Liver (tissue), 9 donors: ENCODE measurements around the gene MAST2. TPM values are rescaled to one million over a fixed set of nuclear protein-coding genes. Genes with fewer than 3 reads are reported as not detected.

Experiments used
- DNase-seq: peaks from one replicate; pipeline ENCODE4 v3.0.0-alpha.2; 2017; ENCODE audit warnings: low spot score
- H3K27ac ChIP-seq, 2 donors: one replicate each; pipeline ENCODE4 v1.7.0; 2013; ENCODE audit warnings: inconsistent platforms in 2 of 2, low read length in 2 of 2, control low read depth in 1 of 2, low read depth in 1 of 2, mild to moderate bottlenecking in 1 of 2
- H3K27me3 ChIP-seq, 4 donors: one replicate each; pipeline versions ENCODE4 v1.6.1 to v1.7.0; 2013; ENCODE audit warnings: low read length in 3 of 4, inconsistent platforms in 1 of 4, mild to moderate bottlenecking in 1 of 4, moderate library complexity in 1 of 4; ENCODE audit not compliant: control insufficient read depth in 4 of 4, insufficient read depth in 4 of 4
- H3K36me3 ChIP-seq, 4 donors: one replicate each; pipeline versions ENCODE4 v1.6.1 to v1.7.0; 2013; ENCODE audit warnings: low read length in 3 of 4, mild to moderate bottlenecking in 3 of 4, low read depth in 1 of 4, moderate library complexity in 1 of 4; ENCODE audit not compliant: control insufficient read depth in 4 of 4, insufficient read depth in 3 of 4
- H3K4me1 ChIP-seq, 4 donors: one replicate each; pipeline versions ENCODE4 v1.6.1 to v1.7.0; 2013; ENCODE audit warnings: low read length in 3 of 4, mild to moderate bottlenecking in 3 of 4, moderate library complexity in 1 of 4; ENCODE audit not compliant: control insufficient read depth in 4 of 4, insufficient read depth in 4 of 4
- H3K4me3 ChIP-seq, 3 donors: one replicate each; pipeline versions ENCODE4 v1.6.1 to v1.7.0; 2013; ENCODE audit warnings: low read length in 3 of 3, control low read depth in 1 of 3, low read depth in 1 of 3, mild to moderate bottlenecking in 1 of 3
- H3K9ac ChIP-seq, 2 donors: one replicate each; pipeline ENCODE4 v1.7.0; 2013; ENCODE audit warnings: low read length in 2 of 2, mild to moderate bottlenecking in 2 of 2, moderate library complexity in 2 of 2, control low read depth in 1 of 2, low read depth in 1 of 2
- H3K9me3 ChIP-seq, 4 donors: one replicate each; pipeline versions ENCODE4 v1.6.1 to v1.7.0; 2013; ENCODE audit warnings: low read length in 3 of 4; ENCODE audit not compliant: control insufficient read depth in 4 of 4
- FOXA1 ChIP-seq: IDR thresholded peaks from 2 replicates; pipeline ENCODE4 v1.6.1; 2016; ENCODE audit warnings: antibody characterized with exemption
- FOXA2 ChIP-seq: IDR thresholded peaks from 2 replicates; pipeline ENCODE4 v1.6.1; 2016; ENCODE audit warnings: antibody characterized with exemption
- GABPA ChIP-seq, 2 donors: IDR thresholded peaks in 1 of 2; conservative IDR thresholded peaks in 1 of 2; 2 replicates each; pipeline ENCODE4 v1.6.1; 2016; ENCODE audit warnings: antibody characterized with exemption in 2 of 2, mild to moderate bottlenecking in 1 of 2, moderate library complexity in 1 of 2
- HNF4A ChIP-seq, 2 donors: conservative IDR thresholded peaks; 2 replicates each; pipeline ENCODE4 v1.6.1; 2016; ENCODE audit warnings: antibody characterized with exemption in 2 of 2, mild to moderate bottlenecking in 2 of 2
- HNF4G ChIP-seq: IDR thresholded peaks from 2 replicates; pipeline ENCODE4 v1.6.1; 2016; ENCODE audit warnings: antibody characterized with exemption
- JUND ChIP-seq, 2 donors: IDR thresholded peaks; 2 replicates each; pipeline ENCODE4 v1.6.1; 2016; ENCODE audit warnings: antibody characterized with exemption in 2 of 2
- NR2F2 ChIP-seq: IDR thresholded peaks from 2 replicates; pipeline ENCODE4 v1.6.1; 2016; ENCODE audit warnings: antibody characterized with exemption
- RAD21 ChIP-seq, 2 donors: IDR thresholded peaks; 2 replicates each; pipeline ENCODE4 v1.6.1; 2016; ENCODE audit warnings: antibody characterized with exemption in 2 of 2, mild to moderate bottlenecking in 2 of 2
- RXRA ChIP-seq, 2 donors: IDR thresholded peaks; 2 replicates each; pipeline ENCODE4 v1.6.1; 2017 to 2018; ENCODE audit warnings: antibody characterized with exemption in 2 of 2, mild to moderate bottlenecking in 1 of 2
- SP1 ChIP-seq: IDR thresholded peaks from 2 replicates; pipeline ENCODE4 v1.6.1; 2018; ENCODE audit warnings: antibody characterized with exemption, mild to moderate bottlenecking
- YY1 ChIP-seq: IDR thresholded peaks from 2 replicates; pipeline ENCODE4 v1.6.1; 2016; ENCODE audit warnings: antibody characterized with exemption, mild to moderate bottlenecking
- WGBS: extraction: QIAGEN DNeasy Blood & Tissue Kit; methylation state at CpG from one replicate; pipeline ENCODE4 v1.1.7; 2013; 5-methylcytosine and 5-hydroxymethylcytosine counted together
- polyA plus RNA-seq, 2 donors: library from polyadenylated mRNA; stranded (reverse) in 1 of 2; unstranded in 1 of 2; fragments of 200-250 nt in 1 of 2; fragments of >200 nt in 1 of 2; fragmentation: Nextera tagmentation in 1 of 2; extraction: Ambion mirVana in 1 of 2; gene quantifications; one replicate each; pipeline versions ENCODE4 v1.2.1 to v1.2.3, GENCODE V29; 2013 to 2015
- total RNA-seq, 2 donors: library from RNA; depleted of rRNA; stranded (reverse); fragments of >200 nt; gene quantifications; one replicate each; pipeline ENCODE4 v1.2.3, GENCODE V29; 2014
- TF ChIP-seq, protein P1 (sequence below): IDR thresholded peaks from 2 replicates; pipeline ENCODE4 v1.6.1; 2016; ENCODE audit warnings: antibody characterized with exemption, mild to moderate bottlenecking
- TF ChIP-seq, protein P2 (sequence below): fragments of 150-350 bp; IDR thresholded peaks from 2 replicates; pipeline ENCODE4 v1.5.1; 2017; ENCODE audit warnings: improper control_type of control experiment, low read depth, low read length; ENCODE audit not compliant: missing input control
- TF ChIP-seq, protein P3 (sequence below): IDR thresholded peaks from 2 replicates; pipeline ENCODE4 v1.6.1; 2016; ENCODE audit warnings: antibody characterized with exemption
- TF ChIP-seq, protein P4 (sequence below): IDR thresholded peaks from 2 replicates; pipeline ENCODE4 v1.6.1; 2016; ENCODE audit warnings: antibody characterized with exemption
- TF ChIP-seq, protein P5 (sequence below): IDR thresholded peaks from 2 replicates; pipeline ENCODE4 v1.6.1; 2016; ENCODE audit warnings: antibody characterized with exemption
- donor health status: healthy.
- donor health status: healthy.
- donor health status: healthy.
- donor health status: healthy.
- donor health status: healthy.

MAST2 gene
- total and polyA plus RNA-seq, 4 donors, result 4.8 to 9.6 (median 5.7) TPM

DNA sequence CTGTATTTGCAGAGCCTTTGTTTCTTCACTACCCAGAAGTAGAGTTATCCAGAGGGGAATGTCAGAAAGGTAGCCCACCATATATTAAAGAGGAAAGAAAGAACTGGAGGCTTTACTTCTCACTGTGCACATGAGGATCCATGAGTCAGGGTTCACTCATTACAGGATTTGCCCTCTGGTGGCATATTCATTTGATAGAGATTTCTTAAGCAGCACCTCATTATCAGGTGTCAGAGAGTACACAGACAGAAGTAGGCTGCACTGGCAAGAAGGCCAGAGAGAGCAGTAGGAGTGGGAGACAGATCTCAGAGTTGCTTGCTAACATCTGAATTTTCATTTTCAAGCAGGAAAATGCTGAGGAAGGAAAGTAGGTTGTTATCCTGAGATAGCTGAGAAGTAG is 205.2 kb downstream of the MAST2 start:
- Histone ChIP-seq H3K4me3 (no peak overlapping the region), H3K9me3 (no peaks in the 10 kb centered on the region), H3K4me1 (peaks cover 0 to 8% (median 6%) of the 10 kb centered on the region in 4 donors), H3K27me3 (no peaks in the 10 kb centered on the region), H3K27ac (no peak overlapping the region), H3K36me3 (peaks cover 4 to 37% (median 31%) of the 10 kb centered on the region in 4 donors), H3K9ac (no peak overlapping the region)
- DNase-seq, result no peak
- no peak for TF ChIP-seq YY1
- no peak for TF ChIP-seq RXRA (IDR thresholded peaks at IDR 0.05)
- no peak for TF ChIP-seq NR2F2
- TF ChIP-seq RAD21 (IDR thresholded peaks at IDR 0.05), result no peak
- TF ChIP-seq, protein P1, sequence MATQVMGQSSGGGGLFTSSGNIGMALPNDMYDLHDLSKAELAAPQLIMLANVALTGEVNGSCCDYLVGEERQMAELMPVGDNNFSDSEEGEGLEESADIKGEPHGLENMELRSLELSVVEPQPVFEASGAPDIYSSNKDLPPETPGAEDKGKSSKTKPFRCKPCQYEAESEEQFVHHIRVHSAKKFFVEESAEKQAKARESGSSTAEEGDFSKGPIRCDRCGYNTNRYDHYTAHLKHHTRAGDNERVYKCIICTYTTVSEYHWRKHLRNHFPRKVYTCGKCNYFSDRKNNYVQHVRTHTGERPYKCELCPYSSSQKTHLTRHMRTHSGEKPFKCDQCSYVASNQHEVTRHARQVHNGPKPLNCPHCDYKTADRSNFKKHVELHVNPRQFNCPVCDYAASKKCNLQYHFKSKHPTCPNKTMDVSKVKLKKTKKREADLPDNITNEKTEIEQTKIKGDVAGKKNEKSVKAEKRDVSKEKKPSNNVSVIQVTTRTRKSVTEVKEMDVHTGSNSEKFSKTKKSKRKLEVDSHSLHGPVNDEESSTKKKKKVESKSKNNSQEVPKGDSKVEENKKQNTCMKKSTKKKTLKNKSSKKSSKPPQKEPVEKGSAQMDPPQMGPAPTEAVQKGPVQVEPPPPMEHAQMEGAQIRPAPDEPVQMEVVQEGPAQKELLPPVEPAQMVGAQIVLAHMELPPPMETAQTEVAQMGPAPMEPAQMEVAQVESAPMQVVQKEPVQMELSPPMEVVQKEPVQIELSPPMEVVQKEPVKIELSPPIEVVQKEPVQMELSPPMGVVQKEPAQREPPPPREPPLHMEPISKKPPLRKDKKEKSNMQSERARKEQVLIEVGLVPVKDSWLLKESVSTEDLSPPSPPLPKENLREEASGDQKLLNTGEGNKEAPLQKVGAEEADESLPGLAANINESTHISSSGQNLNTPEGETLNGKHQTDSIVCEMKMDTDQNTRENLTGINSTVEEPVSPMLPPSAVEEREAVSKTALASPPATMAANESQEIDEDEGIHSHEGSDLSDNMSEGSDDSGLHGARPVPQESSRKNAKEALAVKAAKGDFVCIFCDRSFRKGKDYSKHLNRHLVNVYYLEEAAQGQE, result no peak
- TF ChIP-seq, protein P2, sequence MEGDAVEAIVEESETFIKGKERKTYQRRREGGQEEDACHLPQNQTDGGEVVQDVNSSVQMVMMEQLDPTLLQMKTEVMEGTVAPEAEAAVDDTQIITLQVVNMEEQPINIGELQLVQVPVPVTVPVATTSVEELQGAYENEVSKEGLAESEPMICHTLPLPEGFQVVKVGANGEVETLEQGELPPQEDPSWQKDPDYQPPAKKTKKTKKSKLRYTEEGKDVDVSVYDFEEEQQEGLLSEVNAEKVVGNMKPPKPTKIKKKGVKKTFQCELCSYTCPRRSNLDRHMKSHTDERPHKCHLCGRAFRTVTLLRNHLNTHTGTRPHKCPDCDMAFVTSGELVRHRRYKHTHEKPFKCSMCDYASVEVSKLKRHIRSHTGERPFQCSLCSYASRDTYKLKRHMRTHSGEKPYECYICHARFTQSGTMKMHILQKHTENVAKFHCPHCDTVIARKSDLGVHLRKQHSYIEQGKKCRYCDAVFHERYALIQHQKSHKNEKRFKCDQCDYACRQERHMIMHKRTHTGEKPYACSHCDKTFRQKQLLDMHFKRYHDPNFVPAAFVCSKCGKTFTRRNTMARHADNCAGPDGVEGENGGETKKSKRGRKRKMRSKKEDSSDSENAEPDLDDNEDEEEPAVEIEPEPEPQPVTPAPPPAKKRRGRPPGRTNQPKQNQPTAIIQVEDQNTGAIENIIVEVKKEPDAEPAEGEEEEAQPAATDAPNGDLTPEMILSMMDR, result no peak
- TF ChIP-seq FOXA2, result no peak
- no peak for TF ChIP-seq HNF4G
- TF ChIP-seq GABPA (IDR thresholded peaks at IDR 0.05 in 1 of 2, conservative IDR thresholded peaks at IDR 0.05 in 1 of 2), result no peak
- TF ChIP-seq, protein P3, sequence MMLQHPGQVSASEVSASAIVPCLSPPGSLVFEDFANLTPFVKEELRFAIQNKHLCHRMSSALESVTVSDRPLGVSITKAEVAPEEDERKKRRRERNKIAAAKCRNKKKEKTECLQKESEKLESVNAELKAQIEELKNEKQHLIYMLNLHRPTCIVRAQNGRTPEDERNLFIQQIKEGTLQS, result no peak
- no peak for TF ChIP-seq SP1

DNA sequence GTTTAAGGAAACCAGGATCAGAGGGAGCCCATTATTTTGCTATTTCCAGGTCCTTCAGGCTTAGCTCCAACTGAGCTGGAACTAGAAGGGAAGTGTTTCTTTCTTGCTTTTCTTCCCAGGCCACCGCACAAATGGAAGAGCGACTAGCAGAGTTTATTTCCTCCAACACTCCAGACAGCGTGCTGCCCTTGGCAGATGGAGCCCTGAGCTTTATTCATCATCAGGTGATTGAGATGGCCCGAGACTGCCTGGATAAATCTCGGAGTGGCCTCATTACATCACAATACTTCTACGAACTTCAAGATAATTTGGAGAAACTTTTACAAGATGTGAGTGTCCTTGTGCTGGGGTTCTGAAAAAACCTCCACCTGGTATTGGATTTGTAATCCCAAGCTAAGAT is 207.2 kb downstream of the MAST2 start:
- DNase-seq, result no peak
- H3K4me1 ChIP-seq, result no peaks in the 10 kb centered on the region
- H3K4me3 ChIP-seq, result no peak overlapping the region
- H3K9me3 ChIP-seq, result no peaks in the 10 kb centered on the region
- H3K27me3 ChIP-seq, result no peaks in the 10 kb centered on the region
- 99% methylated on average over 6 of the region's 6 CpGs for WGBS
- H3K9ac ChIP-seq, result no peak overlapping the region
- H3K36me3 ChIP-seq, result peaks cover 4 to 37% (median 31%) of the 10 kb centered on the region in 4 donors
- TF ChIP-seq, protein P4, sequence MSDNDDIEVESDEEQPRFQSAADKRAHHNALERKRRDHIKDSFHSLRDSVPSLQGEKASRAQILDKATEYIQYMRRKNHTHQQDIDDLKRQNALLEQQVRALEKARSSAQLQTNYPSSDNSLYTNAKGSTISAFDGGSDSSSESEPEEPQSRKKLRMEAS, result no peak
- TF ChIP-seq GABPA (IDR thresholded peaks at IDR 0.05 in 1 of 2, conservative IDR thresholded peaks at IDR 0.05 in 1 of 2) (no peak), JUND (IDR thresholded peaks at IDR 0.05) (no peak), RXRA (IDR thresholded peaks at IDR 0.05) (no peak), HNF4A (conservative IDR thresholded peaks at IDR 0.05) (no peak), NR2F2 (no peak), FOXA1 (no peak), FOXA2 (no peak), SP1 (no peak)
- TF ChIP-seq, protein P2, result no peak
- TF ChIP-seq, protein P1, result no peak
- TF ChIP-seq, protein P3, result no peak
- TF ChIP-seq, protein P5, sequence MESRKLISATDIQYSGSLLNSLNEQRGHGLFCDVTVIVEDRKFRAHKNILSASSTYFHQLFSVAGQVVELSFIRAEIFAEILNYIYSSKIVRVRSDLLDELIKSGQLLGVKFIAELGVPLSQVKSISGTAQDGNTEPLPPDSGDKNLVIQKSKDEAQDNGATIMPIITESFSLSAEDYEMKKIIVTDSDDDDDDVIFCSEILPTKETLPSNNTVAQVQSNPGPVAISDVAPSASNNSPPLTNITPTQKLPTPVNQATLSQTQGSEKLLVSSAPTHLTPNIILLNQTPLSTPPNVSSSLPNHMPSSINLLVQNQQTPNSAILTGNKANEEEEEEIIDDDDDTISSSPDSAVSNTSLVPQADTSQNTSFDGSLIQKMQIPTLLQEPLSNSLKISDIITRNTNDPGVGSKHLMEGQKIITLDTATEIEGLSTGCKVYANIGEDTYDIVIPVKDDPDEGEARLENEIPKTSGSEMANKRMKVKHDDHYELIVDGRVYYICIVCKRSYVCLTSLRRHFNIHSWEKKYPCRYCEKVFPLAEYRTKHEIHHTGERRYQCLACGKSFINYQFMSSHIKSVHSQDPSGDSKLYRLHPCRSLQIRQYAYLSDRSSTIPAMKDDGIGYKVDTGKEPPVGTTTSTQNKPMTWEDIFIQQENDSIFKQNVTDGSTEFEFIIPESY, result no peak
- H3K27ac ChIP-seq, result no peak overlapping the region
